Endothelial cell of umbilical vein (primary cell): ENCODE results near the gene PANX1. TPM values are rescaled to one million over a fixed set of nuclear protein-coding genes. Genes with fewer than 3 reads are reported as not detected.

Experiments used
- BruUV-seq: library from RNA; stranded (reverse); fragments of 400-500 nt; replicated peaks from 2 replicates; lab custom pipeline; 2021; lab: Mats Ljungman, UMichigan
- CTCF ChIA-PET: fragments of 300-600, 350-600 bp; sonication (Branson Sonifier 250); formaldehyde crosslinking; loops from one replicate; lab custom pipeline; 2021; ENCODE audit warnings: antibody characterized with exemption, inconsistent platforms; lab: Charles Lee
- POLR2A ChIA-PET: fragments of 300-600, 350-600 bp; sonication (Branson Sonifier 250); formaldehyde crosslinking; loops from one replicate; lab custom pipeline; 2021; ENCODE audit warnings: antibody characterized with exemption, inconsistent platforms; lab: Charles Lee
- DNase-seq: peaks from one replicate; pipeline ENCODE4 v3.0.0-alpha.2; 2011; ENCODE audit warnings: low read depth, low spot score
- FAIRE-seq: peaks from 2 replicates; lab custom pipeline; 2011; peaks lifted over from hg19 to GRCh38; lab: Jason Lieb, UNC
- H2AFZ ChIP-seq: 2 replicates; pipeline ENCODE4 v1.6.0; 2012; ENCODE audit warnings: low read depth, low read length, control low read depth, inconsistent platforms
- H3K27ac ChIP-seq: 2 replicates; pipeline ENCODE4 v1.5.1; 2011; ENCODE audit warnings: low read depth, mild to moderate bottlenecking, control low read depth, low read length, moderate library complexity; ENCODE audit not compliant: insufficient read depth
- H3K27me3 ChIP-seq, 2 experiments: 2 replicates each; pipeline versions ENCODE4 v1.6.0 to v1.6.1; 2011; ENCODE audit warnings: low read length in 2 of 2, mixed read lengths in 1 of 2; ENCODE audit not compliant: control insufficient read depth in 2 of 2, insufficient read depth in 2 of 2
- H3K36me3 ChIP-seq, 2 experiments: 2 replicates in 1 of 2; 3 replicates in 1 of 2; pipeline ENCODE4 v1.5.1; 2011; ENCODE audit warnings: low read length in 2 of 2, mild to moderate bottlenecking in 1 of 2, moderate library complexity in 1 of 2; ENCODE audit not compliant: control insufficient read depth in 2 of 2, insufficient read depth in 2 of 2; ENCODE audit errors: extremely low read depth in 1 of 2
- H3K4me1 ChIP-seq: 3 replicates; pipeline ENCODE4 v1.5.1; 2011; ENCODE audit warnings: mild to moderate bottlenecking, low read length; ENCODE audit not compliant: control insufficient read depth, insufficient read depth; ENCODE audit errors: extremely low read depth
- H3K4me2 ChIP-seq: 2 replicates; pipeline ENCODE4 v1.6.1; 2011; ENCODE audit warnings: low read length, control low read depth, mixed read lengths; ENCODE audit not compliant: insufficient read depth
- H3K4me3 ChIP-seq, 3 experiments: fragments of 200-600 bp in 1 of 3; sonication (generic), shearing (Covaris generic) in 1 of 3; replicated peaks in 1 of 3; 2 replicates each; pipeline ENCODE4 v1.5.1; 2011 to 2016; ENCODE audit warnings: control low read depth in 3 of 3, low read length in 3 of 3, mild to moderate bottlenecking in 2 of 3, inconsistent platforms in 1 of 3, low read depth in 1 of 3, moderate library complexity in 1 of 3; ENCODE audit not compliant: insufficient read depth in 1 of 3
- H3K79me2 ChIP-seq: 2 replicates; pipeline ENCODE4 v1.6.0; 2012; ENCODE audit warnings: low read length, inconsistent platforms; ENCODE audit not compliant: control insufficient read depth, insufficient read depth
- H3K9ac ChIP-seq: replicated peaks from 2 replicates; pipeline ENCODE3; 2011; ENCODE audit warnings: low read length, control low read depth; ENCODE audit not compliant: insufficient read depth; ENCODE audit errors: extremely low read depth
- H3K9me1 ChIP-seq: replicated peaks from 3 replicates; pipeline ENCODE4 v1.6.0; 2011; ENCODE audit warnings: mild to moderate bottlenecking, low read length; ENCODE audit not compliant: control insufficient read depth, insufficient read depth; ENCODE audit errors: extremely low read depth
- H3K9me3 ChIP-seq: replicated peaks from 2 replicates; pipeline ENCODE4 v1.5.1; 2012; ENCODE audit warnings: low read length, inconsistent platforms; ENCODE audit not compliant: control insufficient read depth, insufficient read depth
- H4K20me1 ChIP-seq: replicated peaks from 2 replicates; pipeline ENCODE3; 2011; ENCODE audit warnings: mild to moderate bottlenecking, low read length; ENCODE audit not compliant: control insufficient read depth, insufficient read depth; ENCODE audit errors: extremely low read depth
- FOS ChIP-seq: IDR thresholded peaks from 2 replicates; pipeline ENCODE4 v1.6.1; 2011; ENCODE audit warnings: mild to moderate bottlenecking, low read length, moderate library complexity, borderline replicate concordance; ENCODE audit not compliant: insufficient read depth
- JUN ChIP-seq: IDR thresholded peaks from 2 replicates; pipeline ENCODE4 v1.6.1; 2011; ENCODE audit warnings: borderline replicate concordance, low read depth; ENCODE audit not compliant: insufficient read length, insufficient read depth
- MYC ChIP-seq: IDR thresholded peaks from one replicate; pipeline ENCODE4 v1.6.1; 2011; ENCODE audit warnings: mild to moderate bottlenecking, low read depth, low read length
- POLR2A ChIP-seq: IDR thresholded peaks from 2 replicates; pipeline ENCODE4 v1.6.1; 2012; ENCODE audit warnings: low read depth, mild to moderate bottlenecking, control low read depth, low read length
- POLR2AphosphoS5 ChIP-seq: IDR thresholded peaks from 2 replicates; pipeline ENCODE4 v1.6.1; 2012; ENCODE audit warnings: low read depth, mild to moderate bottlenecking, control low read depth, low read length, moderate library complexity; ENCODE audit not compliant: insufficient read depth
- dilution Hi-C: fragments of 300-500 bp; cut with MboI; formaldehyde crosslinking; loops from one replicate; pipeline ENCODE4 v1.15.0; 2019; ENCODE audit warnings: low sequenced_read_pairs; ENCODE audit not compliant: extremely low pct_ligation_motif_present
- intact Hi-C: fragments of 100-400 bp; cut with micrococcal nuclease; formaldehyde crosslinking; loops from one replicate; pipeline ENCODE4 v1.10.0; 2022
- polyA plus RNA-seq, 4 experiments: library from polyadenylated mRNA; depleted of rRNA in 3 of 4; stranded (reverse) in 3 of 4; unstranded in 1 of 4; fragments of >200 nt; gene quantifications; 2 replicates each; pipeline versions ENCODE4 v1.2.1 to v1.2.3, GENCODE V29; 2011 to 2012; ENCODE audit warnings: missing spikeins in 1 of 4
- total RNA-seq: library from RNA; stranded (reverse); gene quantifications from 2 replicates; pipeline ENCODE4 v1.2.3, GENCODE V29; 2021
- TF ChIP-seq, protein P1 (sequence below): IDR thresholded peaks from 2 replicates; pipeline ENCODE4 v1.6.1; 2011; ENCODE audit not compliant: insufficient read depth, insufficient read length
- TF ChIP-seq, protein P2 (sequence below), 2 donors: IDR thresholded peaks; 1 replicate in 1 of 2; 2 replicates in 1 of 2; pipeline ENCODE4 v1.5.1; 2011; ENCODE audit warnings: low read length in 2 of 2, mild to moderate bottlenecking in 2 of 2, moderate library complexity in 2 of 2, control low read depth in 1 of 2, inconsistent platforms in 1 of 2, low read depth in 1 of 2; ENCODE audit not compliant: insufficient read depth in 1 of 2; ENCODE audit errors: extremely low read depth in 1 of 2

Gene PANX1
- total and polyA plus RNA-seq, 2 donors (not counting 3 experiments of a cell fraction or from before 2014, with no cell fraction given), result 9.5 to 20.9 TPM

DNA sequence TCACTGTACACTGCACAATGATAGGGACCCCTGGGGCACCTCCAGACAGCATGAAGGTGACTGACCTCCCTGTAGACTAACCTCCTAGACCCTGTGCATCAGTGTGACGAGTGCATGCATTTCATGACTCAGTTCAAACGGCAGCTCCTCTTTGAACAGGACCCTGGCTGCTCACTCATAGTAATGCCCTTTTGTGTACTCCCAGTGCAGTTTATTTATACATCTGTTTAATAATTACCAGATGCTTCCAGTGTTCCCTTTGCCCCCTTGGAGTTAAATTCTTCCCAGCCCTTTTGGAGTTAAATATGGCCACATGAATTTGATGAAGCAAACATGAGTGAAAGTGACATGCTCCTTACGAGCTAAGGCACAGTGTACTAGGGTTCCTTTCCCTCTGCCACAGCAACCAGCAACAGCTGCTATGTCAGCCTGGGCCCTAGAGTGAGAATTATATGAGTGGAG lies 72.4 kb downstream of the PANX1 start:
- no peak overlapping the region for H3K27ac ChIP-seq
- no peak overlapping the region for H2AFZ ChIP-seq
- CTCF ChIA-PET, result interaction anchor here (1.0 to 1.6 kb wide), 3 partner anchors 10 to 30 kb away, joined by 4 to 5 read pairs (median 4); no protein-coding TSS in a partner anchor
- peaks cover 0 to 1% of the 10 kb centered on the region in 2 experiments for H3K27me3 ChIP-seq
- no peak overlapping the region for H3K4me2 ChIP-seq
- TF ChIP-seq POLR2A, result no peak
- TF ChIP-seq POLR2AphosphoS5, result no peak
- no peak for TF ChIP-seq FOS
- TF ChIP-seq JUN, result no peak
- TF ChIP-seq, protein P1, sequence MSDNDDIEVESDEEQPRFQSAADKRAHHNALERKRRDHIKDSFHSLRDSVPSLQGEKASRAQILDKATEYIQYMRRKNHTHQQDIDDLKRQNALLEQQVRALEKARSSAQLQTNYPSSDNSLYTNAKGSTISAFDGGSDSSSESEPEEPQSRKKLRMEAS, result no peak
- no peak for TF ChIP-seq MYC
- TF ChIP-seq, protein P2, sequence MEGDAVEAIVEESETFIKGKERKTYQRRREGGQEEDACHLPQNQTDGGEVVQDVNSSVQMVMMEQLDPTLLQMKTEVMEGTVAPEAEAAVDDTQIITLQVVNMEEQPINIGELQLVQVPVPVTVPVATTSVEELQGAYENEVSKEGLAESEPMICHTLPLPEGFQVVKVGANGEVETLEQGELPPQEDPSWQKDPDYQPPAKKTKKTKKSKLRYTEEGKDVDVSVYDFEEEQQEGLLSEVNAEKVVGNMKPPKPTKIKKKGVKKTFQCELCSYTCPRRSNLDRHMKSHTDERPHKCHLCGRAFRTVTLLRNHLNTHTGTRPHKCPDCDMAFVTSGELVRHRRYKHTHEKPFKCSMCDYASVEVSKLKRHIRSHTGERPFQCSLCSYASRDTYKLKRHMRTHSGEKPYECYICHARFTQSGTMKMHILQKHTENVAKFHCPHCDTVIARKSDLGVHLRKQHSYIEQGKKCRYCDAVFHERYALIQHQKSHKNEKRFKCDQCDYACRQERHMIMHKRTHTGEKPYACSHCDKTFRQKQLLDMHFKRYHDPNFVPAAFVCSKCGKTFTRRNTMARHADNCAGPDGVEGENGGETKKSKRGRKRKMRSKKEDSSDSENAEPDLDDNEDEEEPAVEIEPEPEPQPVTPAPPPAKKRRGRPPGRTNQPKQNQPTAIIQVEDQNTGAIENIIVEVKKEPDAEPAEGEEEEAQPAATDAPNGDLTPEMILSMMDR (IDR thresholded peaks at IDR 0.05; ENCODE audit: extremely low read depth in 1 of 2, insufficient read depth in 1 of 2, low read depth in 1 of 2, low read length in 2 of 2), result no peak
- no peaks in the 10 kb centered on the region for H3K4me1 ChIP-seq
- H3K79me2 ChIP-seq, result no peaks in the 10 kb centered on the region
- no peaks in the 10 kb centered on the region for H4K20me1 ChIP-seq
- no peak overlapping the region for H3K4me3 ChIP-seq
- H3K36me3 ChIP-seq, result no peaks in the 10 kb centered on the region
- dilution Hi-C loops, result no loop called here
- no peaks in the 10 kb centered on the region for H3K9me1 ChIP-seq
- no TSS peak for BruUV-seq
- intact Hi-C loops, result no loop called here
- POLR2A ChIA-PET, result no interaction called here
- no peaks in the 10 kb centered on the region for H3K9me3 ChIP-seq
- no peak for DNase-seq
- FAIRE-seq, result no peak
- no peak overlapping the region for H3K9ac ChIP-seq
